ENCODE data around the gene KCNC1. TPM values are rescaled to one million over a fixed set of nuclear protein-coding genes. Genes with fewer than 3 reads are reported as not detected.

Gene KCNC1
- total and polyA plus RNA-seq, 2 of the 13 experiments (the other 11 are each of a cell fraction or from before 2014, with no cell fraction given) = 0.01 to 0.04 TPM

- BruUV-seq (replicated peaks) = no TSS peak
- Histone ChIP-seq H3K79me2 (ENCODE audit: insufficient read depth, low read length) (no peaks in the 10 kb centered on the region), H3K4me1 (ENCODE audit: insufficient read depth, low read length) (peaks cover 10% of the 10 kb centered on the region; the same call in 1 of the 2 replicates), H2AFZ (ENCODE audit: low read length) (no peak overlapping the region), H3K36me3 (replicated peaks in 1 of 2; ENCODE audit: control insufficient read depth in 1 of 2, insufficient read depth in 2 of 2, low read length in 2 of 2) (peaks cover 0 to 2% of the 10 kb centered on the region in 2 experiments; a peak in 1 of 5 replicates), H4K20me1 (ENCODE audit: insufficient read depth, low read length) (no peaks in the 10 kb centered on the region), H3K4me2 (ENCODE audit: low read depth, low read length) (no peak overlapping the region), H3K27me3 (ENCODE audit: control insufficient read depth in 1 of 2, insufficient read depth in 2 of 2, low read length in 2 of 2) (no peaks in the 10 kb centered on the region), H3K4me3 (replicated peaks in 1 of 3; ENCODE audit: insufficient read depth in 1 of 3, low read depth in 2 of 3, low read length in 3 of 3) (no peak overlapping the region), H3K9ac (ENCODE audit: insufficient read depth, low read depth, low read length) (no peak overlapping the region), H3K27ac (ENCODE audit: extremely low read length, insufficient read depth, low read length) (no peak overlapping the region), H3K9me3 (ENCODE audit: low read length) (no peaks in the 10 kb centered on the region)
- TF ChIP-seq TARDBP (CRISPR knock-in tag; IDR thresholded peaks at IDR 0.05) = no peak
- TF ChIP-seq TBX3 (IDR thresholded peaks at IDR 0.05; ENCODE audit: borderline replicate concordance) = no peak
- TF ChIP-seq ZNF124 (CRISPR knock-in tag; IDR thresholded peaks at IDR 0.05) = no peak
- TF ChIP-seq ZSCAN22 (CRISPR knock-in tag; IDR thresholded peaks at IDR 0.05) = no peak
- no peak for TF ChIP-seq XBP1 (CRISPR knock-in tag; IDR thresholded peaks at IDR 0.05)
- TF ChIP-seq ZNF530 (CRISPR knock-in tag; IDR thresholded peaks at IDR 0.05; ENCODE audit: low read depth) = no peak
- no peak for TF ChIP-seq FOXK1 (CRISPR knock-in tag; IDR thresholded peaks at IDR 0.05; ENCODE audit: borderline replicate concordance, low read depth)
- TF ChIP-seq GABPB1 (CRISPR knock-in tag; IDR thresholded peaks at IDR 0.05) = no peak
- TF ChIP-seq, protein P1, sequence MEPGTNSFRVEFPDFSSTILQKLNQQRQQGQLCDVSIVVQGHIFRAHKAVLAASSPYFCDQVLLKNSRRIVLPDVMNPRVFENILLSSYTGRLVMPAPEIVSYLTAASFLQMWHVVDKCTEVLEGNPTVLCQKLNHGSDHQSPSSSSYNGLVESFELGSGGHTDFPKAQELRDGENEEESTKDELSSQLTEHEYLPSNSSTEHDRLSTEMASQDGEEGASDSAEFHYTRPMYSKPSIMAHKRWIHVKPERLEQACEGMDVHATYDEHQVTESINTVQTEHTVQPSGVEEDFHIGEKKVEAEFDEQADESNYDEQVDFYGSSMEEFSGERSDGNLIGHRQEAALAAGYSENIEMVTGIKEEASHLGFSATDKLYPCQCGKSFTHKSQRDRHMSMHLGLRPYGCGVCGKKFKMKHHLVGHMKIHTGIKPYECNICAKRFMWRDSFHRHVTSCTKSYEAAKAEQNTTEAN (CRISPR knock-in tag; conservative IDR thresholded peaks at IDR 0.05) = no peak
- intact Hi-C loops (cut with micrococcal nuclease; ENCODE audit: unreplicated experiment) (no loop called here), in situ Hi-C loops (cut with HindIII; ENCODE audit: extremely low pct_ligation_motif_present, low pct_unique_long_range_greater_than_20kb) (no loop called here)
- CTCF ChIA-PET (ENCODE audit: low intra/inter-chr PET ratio, low total read pairs) = no interaction called here
- DNase-seq (ENCODE audit: low spot score) (peak; percentile 11), FAIRE-seq (no peak), ATAC-seq (no peak)
- 78% methylated on average over 4 of the region's 4 CpGs for WGBS (ENCODE audit: low lambda C conversion rate)
- POLR2A ChIA-PET = no interaction called here
Observed at GRCh38 chr11:17807034-17807433, 72.5 kb downstream of the KCNC1 start.

All from HepG2 (cell line).